ENCODE measurements around the gene DNAJB13. TPM values are rescaled to one million over a fixed set of nuclear protein-coding genes. Genes with fewer than 3 reads are reported as not detected.

Gene DNAJB13
- polyA plus RNA-seq, 2 donors: not detected

DNA sequence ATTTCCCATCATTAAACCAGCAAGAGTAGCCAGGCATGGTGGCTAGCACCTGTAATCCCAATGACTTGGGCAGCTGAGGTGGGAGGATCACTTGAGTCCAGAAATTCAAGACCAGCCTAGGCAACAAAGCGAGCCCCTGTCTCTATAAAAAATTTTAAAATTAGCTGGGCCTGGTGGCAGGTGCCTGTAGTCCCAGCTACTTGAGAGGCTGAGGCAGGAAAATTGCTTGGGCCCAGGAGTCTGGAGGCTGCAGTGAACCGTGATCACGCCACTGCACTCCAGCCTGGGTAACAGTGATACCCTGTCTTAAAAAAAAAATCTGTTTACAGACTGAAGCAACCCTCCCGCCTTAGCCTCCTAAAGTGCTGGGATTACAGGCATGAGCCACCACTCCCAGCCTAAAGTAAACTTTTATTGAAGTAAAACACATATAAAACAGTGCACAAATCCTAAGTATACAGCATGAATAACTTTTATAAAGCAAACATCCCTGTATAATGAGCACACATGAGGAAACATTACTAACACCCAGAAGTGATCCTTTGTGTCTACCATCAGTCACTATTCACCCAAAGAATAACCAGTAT lies 45.4 kb downstream of the DNAJB13 start:
- no peaks in the 10 kb centered on the region for H3K4me1 ChIP-seq (ENCODE audit: control insufficient read depth in 2 of 2, insufficient read depth in 2 of 2, low read length in 1 of 2)
- no peak overlapping the region for H3K27ac ChIP-seq (ENCODE audit: low read depth in 2 of 2, low read length in 1 of 2)
- no peak overlapping the region for H3K4me3 ChIP-seq (ENCODE audit: low read depth in 1 of 2, low read length in 2 of 2)
- WGBS, 2 donors: 86 to 87% methylated on average over 4 of the region's 4 CpGs
- no peaks in the 10 kb centered on the region for H3K9me3 ChIP-seq (ENCODE audit: control insufficient read depth in 2 of 2, insufficient read depth in 1 of 2, low read depth in 1 of 2, low read length in 1 of 2)
- no peaks in the 10 kb centered on the region for H3K36me3 ChIP-seq (ENCODE audit: control insufficient read depth in 2 of 2, insufficient read depth in 2 of 2, low read length in 1 of 2)
- H3K27me3 ChIP-seq (ENCODE audit: control insufficient read depth in 1 of 2, insufficient read depth in 2 of 2, low read length in 2 of 2): no peaks in the 10 kb centered on the region

DNA sequence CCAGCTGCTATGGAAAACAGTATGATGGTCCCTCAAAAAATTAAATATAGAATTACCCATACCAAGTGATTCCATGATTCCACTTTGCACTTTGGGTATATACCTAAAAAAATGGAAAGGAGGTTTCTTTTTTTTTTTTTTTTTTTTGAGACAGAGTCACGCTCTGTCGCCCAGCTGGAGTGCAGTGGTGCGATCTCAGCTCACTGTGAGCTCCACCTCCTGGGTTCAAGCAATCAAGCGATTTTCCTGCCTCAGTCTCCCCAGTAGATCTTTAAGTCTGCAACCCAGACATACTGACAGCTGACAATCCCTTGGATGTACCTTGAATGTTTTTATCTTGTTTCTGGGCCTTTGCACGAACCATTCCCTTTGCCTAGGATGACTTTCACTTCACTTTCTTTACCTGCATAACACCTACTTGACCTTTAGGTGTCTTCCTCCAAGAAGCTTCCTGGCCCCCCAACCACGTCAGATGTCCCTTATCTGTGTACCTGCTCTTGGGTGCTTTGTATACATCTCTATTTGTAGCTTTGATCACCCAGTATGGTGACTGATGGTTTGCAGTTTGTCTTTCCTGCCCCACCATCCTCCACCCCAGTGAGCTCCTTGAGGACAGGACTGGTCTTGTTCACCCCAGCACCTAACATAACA lies 46.4 kb downstream of the DNAJB13 start:
- no peaks in the 10 kb centered on the region for H3K9me3 ChIP-seq (ENCODE audit: control insufficient read depth in 2 of 2, insufficient read depth in 1 of 2, low read depth in 1 of 2, low read length in 1 of 2)
- 84 to 90% methylated on average over 6 of the region's 6 CpGs for WGBS, 2 donors
- no peaks in the 10 kb centered on the region for H3K27me3 ChIP-seq (ENCODE audit: control insufficient read depth in 1 of 2, insufficient read depth in 2 of 2, low read length in 2 of 2)
- no peak overlapping the region for H3K4me3 ChIP-seq (ENCODE audit: low read depth in 1 of 2, low read length in 2 of 2)
- no peaks in the 10 kb centered on the region for H3K4me1 ChIP-seq (ENCODE audit: control insufficient read depth in 2 of 2, insufficient read depth in 2 of 2, low read length in 1 of 2)
- H3K36me3 ChIP-seq (ENCODE audit: control insufficient read depth in 2 of 2, insufficient read depth in 2 of 2, low read length in 1 of 2): no peaks in the 10 kb centered on the region
- no peak overlapping the region for H3K27ac ChIP-seq (ENCODE audit: low read depth in 2 of 2, low read length in 1 of 2)

DNA sequence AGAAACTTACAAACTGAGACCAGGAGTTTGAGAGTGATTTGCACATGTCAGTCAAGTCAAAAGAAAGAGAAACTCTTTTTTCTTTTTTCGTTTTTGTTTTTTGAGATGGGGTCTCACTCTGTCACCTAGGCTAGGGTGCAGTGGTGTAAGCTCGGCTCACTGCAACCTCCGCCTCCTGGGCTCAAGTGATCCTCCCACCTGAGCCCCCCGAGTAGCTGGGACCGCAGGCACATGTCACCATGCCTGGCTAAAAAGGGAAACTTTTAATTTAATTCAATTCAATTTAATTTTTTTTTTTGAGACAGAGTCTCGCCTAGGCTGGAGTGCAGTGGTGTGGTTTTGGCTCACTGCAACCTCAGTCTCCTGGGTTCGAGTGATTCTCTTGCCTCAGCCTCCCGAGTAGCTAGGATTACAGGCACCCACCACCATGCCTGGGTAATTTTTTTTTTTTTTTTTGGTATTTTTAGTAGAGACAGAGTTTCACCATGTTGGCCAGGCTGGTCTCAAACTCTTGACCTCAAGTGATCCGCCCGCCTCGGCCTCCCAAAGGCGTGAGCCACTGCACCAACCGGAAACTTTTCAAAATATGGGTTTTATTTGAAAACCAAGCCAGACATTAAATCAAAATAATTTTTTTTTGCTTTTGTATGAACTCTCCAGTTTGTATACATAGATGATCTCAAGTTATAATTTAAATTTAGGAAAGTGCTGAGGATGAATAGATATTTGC lies 48.2 kb downstream of the DNAJB13 start:
- Histone ChIP-seq H3K27ac (ENCODE audit: low read depth in 2 of 2, low read length in 1 of 2) (no peak overlapping the region), H3K4me1 (ENCODE audit: control insufficient read depth in 2 of 2, insufficient read depth in 2 of 2, low read length in 1 of 2) (no peaks in the 10 kb centered on the region), H3K9me3 (ENCODE audit: control insufficient read depth in 2 of 2, insufficient read depth in 1 of 2, low read depth in 1 of 2, low read length in 1 of 2) (no peaks in the 10 kb centered on the region), H3K4me3 (ENCODE audit: low read depth in 1 of 2, low read length in 2 of 2) (no peak overlapping the region), H3K36me3 (ENCODE audit: control insufficient read depth in 2 of 2, insufficient read depth in 2 of 2, low read length in 1 of 2) (peaks cover 0 to 2% of the 10 kb centered on the region in 2 donors), H3K27me3 (ENCODE audit: control insufficient read depth in 1 of 2, insufficient read depth in 2 of 2, low read length in 2 of 2) (no peaks in the 10 kb centered on the region)
- 92 to 94% methylated on average over 13 of the region's 13 CpGs for WGBS, 2 donors

DNA sequence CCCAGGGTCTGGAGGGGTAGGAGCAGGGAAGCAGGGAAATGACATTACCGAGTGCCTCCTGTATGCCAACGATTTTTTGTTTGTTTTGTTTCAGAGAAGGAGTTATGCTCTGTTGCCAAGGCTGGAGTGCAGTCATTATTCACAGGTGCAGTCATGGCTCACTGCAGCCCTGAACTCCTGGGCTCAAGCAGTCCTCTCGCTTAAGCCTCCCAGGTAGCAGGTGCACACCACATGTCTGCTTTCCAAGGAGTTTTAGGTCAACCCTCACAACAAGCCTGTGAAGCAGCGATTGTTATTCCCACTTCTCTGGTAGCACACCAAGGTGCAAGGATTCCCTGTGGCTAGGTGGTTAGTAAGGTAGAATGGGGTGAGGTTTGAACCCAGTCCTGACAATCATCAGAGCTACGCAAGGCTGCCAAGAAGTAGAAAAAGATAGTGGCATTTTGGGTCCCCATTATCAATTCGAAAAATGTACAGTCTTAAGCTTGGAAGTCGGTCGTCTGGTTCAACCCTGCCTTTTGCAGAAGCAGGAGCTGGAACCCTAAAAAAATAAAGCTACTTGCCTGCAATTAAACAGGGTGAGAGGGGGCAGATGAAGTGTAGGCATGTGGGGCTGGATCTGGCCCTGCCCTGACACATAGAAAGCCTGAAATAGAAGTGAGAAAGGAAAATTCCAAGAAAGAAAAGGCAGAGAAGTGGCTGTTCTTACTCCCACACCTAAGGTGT lies 48.9 kb downstream of the DNAJB13 start:
- H3K27me3 ChIP-seq (ENCODE audit: control insufficient read depth in 1 of 2, insufficient read depth in 2 of 2, low read length in 2 of 2): no peaks in the 10 kb centered on the region
- H3K27ac ChIP-seq (ENCODE audit: low read depth in 2 of 2, low read length in 1 of 2): no peak overlapping the region
- 73 to 77% methylated on average over 8 of the region's 8 CpGs for WGBS, 2 donors
- H3K36me3 ChIP-seq (ENCODE audit: control insufficient read depth in 2 of 2, insufficient read depth in 2 of 2, low read length in 1 of 2): peaks cover 0 to 2% of the 10 kb centered on the region in 2 donors
- no peaks in the 10 kb centered on the region for H3K4me1 ChIP-seq (ENCODE audit: control insufficient read depth in 2 of 2, insufficient read depth in 2 of 2, low read length in 1 of 2)
- no peak overlapping the region for H3K4me3 ChIP-seq (ENCODE audit: low read depth in 1 of 2, low read length in 2 of 2)
- no peaks in the 10 kb centered on the region for H3K9me3 ChIP-seq (ENCODE audit: control insufficient read depth in 2 of 2, insufficient read depth in 1 of 2, low read depth in 1 of 2, low read length in 1 of 2)

DNA sequence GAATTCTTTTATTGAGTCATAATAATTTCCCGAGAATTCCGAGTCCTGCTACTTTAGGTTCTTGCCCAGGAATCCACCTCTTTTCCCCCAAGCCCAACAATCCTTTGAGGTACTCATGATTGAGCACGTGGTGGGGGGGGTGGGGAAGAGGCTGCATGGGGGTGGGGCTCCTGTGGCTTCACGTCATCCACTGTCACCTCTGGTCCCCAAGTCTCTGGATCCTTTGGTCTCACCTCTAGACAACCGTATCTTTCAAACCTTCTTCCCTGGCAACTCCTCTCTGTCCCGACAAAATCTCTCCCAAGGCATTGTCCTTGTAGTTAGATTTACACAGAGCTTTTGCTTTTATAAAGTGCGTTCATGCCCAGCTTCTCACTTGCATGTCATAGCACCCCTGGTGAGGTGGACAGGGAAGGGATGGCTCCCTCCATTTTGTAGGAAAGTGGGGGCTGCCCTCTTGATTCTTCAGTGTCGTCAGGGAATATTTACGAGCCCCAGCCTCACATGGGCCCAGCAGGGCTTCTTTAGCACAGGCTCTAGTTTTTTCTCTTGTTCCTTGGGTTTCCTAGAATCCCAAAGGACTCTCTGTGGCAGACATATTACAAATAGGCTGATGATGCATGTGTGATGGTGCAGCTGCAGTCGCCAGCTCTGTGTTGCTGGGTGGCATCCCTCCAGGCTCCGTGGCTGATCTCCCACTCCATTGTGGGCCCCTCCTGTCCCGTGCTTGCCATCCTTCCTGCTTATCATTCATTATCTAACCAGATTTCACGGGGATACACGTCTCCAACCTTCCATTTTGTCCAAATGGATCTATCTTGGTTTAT lies 49.7 kb downstream of the DNAJB13 start:
- Histone ChIP-seq H3K4me1 (ENCODE audit: control insufficient read depth in 2 of 2, insufficient read depth in 2 of 2, low read length in 1 of 2) (no peaks in the 10 kb centered on the region), H3K27ac (ENCODE audit: low read depth in 2 of 2, low read length in 1 of 2) (no peak overlapping the region), H3K9me3 (ENCODE audit: control insufficient read depth in 2 of 2, insufficient read depth in 1 of 2, low read depth in 1 of 2, low read length in 1 of 2) (no peaks in the 10 kb centered on the region), H3K36me3 (ENCODE audit: control insufficient read depth in 2 of 2, insufficient read depth in 2 of 2, low read length in 1 of 2) (peaks cover 0 to 2% of the 10 kb centered on the region in 2 donors), H3K4me3 (ENCODE audit: low read depth in 1 of 2, low read length in 2 of 2) (no peak overlapping the region), H3K27me3 (ENCODE audit: control insufficient read depth in 1 of 2, insufficient read depth in 2 of 2, low read length in 2 of 2) (no peaks in the 10 kb centered on the region)
- WGBS, 2 donors: 88 to 91% methylated on average over 14 of the region's 14 CpGs

DNA sequence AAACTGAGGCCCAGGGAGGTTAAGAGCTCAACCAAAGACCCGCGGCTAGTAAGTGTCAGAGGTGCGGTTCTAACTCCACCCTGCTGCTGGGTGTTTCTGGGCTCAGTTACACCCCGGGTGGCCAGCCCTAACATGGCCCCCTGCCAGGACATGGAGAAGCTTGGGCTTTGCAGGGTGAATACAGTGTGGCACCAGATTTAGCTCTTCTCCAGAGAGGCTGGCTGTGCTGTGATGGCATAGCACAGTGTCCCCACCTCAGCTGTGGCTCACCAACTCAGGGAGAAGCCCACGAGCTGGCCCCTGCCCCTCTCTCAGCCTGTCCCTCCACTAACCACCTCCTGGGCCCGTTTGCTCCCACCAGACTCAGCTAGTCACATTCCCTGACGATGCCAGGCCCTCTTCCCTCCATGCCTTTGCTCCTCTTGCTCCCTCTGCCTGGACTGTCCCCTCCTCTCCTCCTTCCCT lies 51.0 kb downstream of the DNAJB13 start:
- no peaks in the 10 kb centered on the region for H3K9me3 ChIP-seq (ENCODE audit: control insufficient read depth in 2 of 2, insufficient read depth in 1 of 2, low read depth in 1 of 2, low read length in 1 of 2)
- H3K4me3 ChIP-seq (ENCODE audit: low read depth in 1 of 2, low read length in 2 of 2): no peak overlapping the region
- WGBS, 2 donors: 81 to 82% methylated on average over 7 of the region's 7 CpGs
- H3K36me3 ChIP-seq (ENCODE audit: control insufficient read depth in 2 of 2, insufficient read depth in 2 of 2, low read length in 1 of 2): peaks cover 0 to 2% of the 10 kb centered on the region in 2 donors
- H3K27me3 ChIP-seq (ENCODE audit: control insufficient read depth in 1 of 2, insufficient read depth in 2 of 2, low read length in 2 of 2): no peaks in the 10 kb centered on the region
- H3K4me1 ChIP-seq (ENCODE audit: control insufficient read depth in 2 of 2, insufficient read depth in 2 of 2, low read length in 1 of 2): no peaks in the 10 kb centered on the region
- H3K27ac ChIP-seq (ENCODE audit: low read depth in 2 of 2, low read length in 1 of 2): no peak overlapping the region

DNA sequence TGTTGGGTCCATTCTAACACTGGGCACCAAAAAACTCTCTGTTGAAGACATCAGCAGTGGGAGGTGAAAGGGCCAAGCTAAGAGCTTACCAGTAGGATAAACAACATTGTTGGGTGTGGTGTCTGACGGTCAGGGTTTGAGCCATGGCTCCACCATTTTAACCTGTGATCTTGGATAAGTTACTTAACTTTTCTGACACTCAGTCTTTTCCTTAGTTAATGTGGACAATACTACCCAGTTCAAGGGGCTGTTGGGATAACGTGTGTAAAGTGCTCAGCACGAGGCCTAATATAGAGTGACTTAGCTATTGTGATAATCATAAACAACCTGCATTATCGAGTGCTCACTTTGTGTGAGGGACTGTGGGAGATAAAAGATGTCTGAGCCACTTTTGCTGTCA lies 52.0 kb downstream of the DNAJB13 start:
- Histone ChIP-seq H3K27ac (ENCODE audit: low read depth in 2 of 2, low read length in 1 of 2) (no peak overlapping the region), H3K4me1 (ENCODE audit: control insufficient read depth in 2 of 2, insufficient read depth in 2 of 2, low read length in 1 of 2) (no peaks in the 10 kb centered on the region), H3K36me3 (ENCODE audit: control insufficient read depth in 2 of 2, insufficient read depth in 2 of 2, low read length in 1 of 2) (peaks cover 0 to 2% of the 10 kb centered on the region in 2 donors), H3K4me3 (ENCODE audit: low read depth in 1 of 2, low read length in 2 of 2) (no peak overlapping the region), H3K27me3 (ENCODE audit: control insufficient read depth in 1 of 2, insufficient read depth in 2 of 2, low read length in 2 of 2) (no peaks in the 10 kb centered on the region), H3K9me3 (ENCODE audit: control insufficient read depth in 2 of 2, insufficient read depth in 1 of 2, low read depth in 1 of 2, low read length in 1 of 2) (no peaks in the 10 kb centered on the region)
- 92 to 96% methylated on average over 4 of the region's 4 CpGs for WGBS, 2 donors

DNA sequence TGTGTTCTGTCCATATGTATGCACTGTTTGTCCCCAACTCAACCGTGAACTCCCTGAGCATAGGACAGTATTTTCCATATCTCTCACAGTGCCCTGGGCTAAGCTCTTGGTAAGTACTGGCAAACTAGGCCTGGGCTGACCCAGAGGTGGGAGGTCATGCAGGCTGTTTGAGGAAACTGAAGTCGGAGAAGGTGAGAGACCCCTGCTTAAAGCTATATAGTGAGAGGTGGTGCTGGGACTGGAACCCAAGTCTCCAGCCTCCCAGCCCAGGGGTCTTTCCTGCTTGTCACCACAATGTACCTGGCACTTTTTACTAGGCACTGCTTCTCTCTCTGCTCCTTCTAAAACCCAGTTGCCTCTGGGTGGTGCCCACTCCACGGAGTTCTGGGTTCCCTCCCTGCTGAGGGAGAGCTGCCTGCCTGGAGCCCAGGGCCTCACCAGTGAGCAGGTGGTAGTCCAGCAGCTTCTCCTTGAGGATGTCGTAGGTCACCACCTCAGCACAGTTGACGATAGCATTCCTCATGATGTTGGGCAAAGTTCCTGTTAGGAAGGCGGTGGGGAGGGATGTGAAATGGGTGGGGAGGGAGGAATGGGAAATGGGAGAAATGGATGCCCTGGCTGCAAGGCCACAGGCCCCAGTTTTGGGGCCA lies 53.3 kb downstream of the DNAJB13 start:
- H3K27me3 ChIP-seq (ENCODE audit: control insufficient read depth in 1 of 2, insufficient read depth in 2 of 2, low read length in 2 of 2): no peaks in the 10 kb centered on the region
- 82 to 93% methylated on average over 6 of the region's 6 CpGs for WGBS, 2 donors
- H3K4me1 ChIP-seq (ENCODE audit: control insufficient read depth in 2 of 2, insufficient read depth in 2 of 2, low read length in 1 of 2): no peaks in the 10 kb centered on the region
- H3K36me3 ChIP-seq (ENCODE audit: control insufficient read depth in 2 of 2, insufficient read depth in 2 of 2, low read length in 1 of 2): peaks cover 0 to 2% of the 10 kb centered on the region in 2 donors
- H3K27ac ChIP-seq (ENCODE audit: low read depth in 2 of 2, low read length in 1 of 2): no peak overlapping the region
- H3K4me3 ChIP-seq (ENCODE audit: low read depth in 1 of 2, low read length in 2 of 2): no peak overlapping the region
- no peaks in the 10 kb centered on the region for H3K9me3 ChIP-seq (ENCODE audit: control insufficient read depth in 2 of 2, insufficient read depth in 1 of 2, low read depth in 1 of 2, low read length in 1 of 2)

Data from esophagus (tissue), 2 donors.